Erythroblast (primary cell): ENCODE measurements around the gene DIAPH2.

ENCODE experiments used
- GATA1 ChIP-seq: IDR thresholded peaks from 2 replicates; pipeline ENCODE4 v1.6.1; 2011; ENCODE audit warnings: low read depth, mild to moderate bottlenecking, control low read depth, low read length, moderate library complexity
- POLR2A ChIP-seq: IDR thresholded peaks from 2 replicates; pipeline ENCODE4 v1.6.1; 2011; ENCODE audit warnings: mild to moderate bottlenecking, low read length

- TF ChIP-seq POLR2A (no peak), GATA1 (no peak)
Measured at GRCh38 chrX:97416461-97416860, 731.8 kb downstream of the DIAPH2 start.
